Cortex of kidney (tissue), 1 donor: Measurements from ENCODE around the gene BSND.

Experiments used
- DNase-seq: peaks from one replicate; lab custom pipeline; 2025; lab: John Stamatoyannopoulos, UW

Gene BSND

DNA sequence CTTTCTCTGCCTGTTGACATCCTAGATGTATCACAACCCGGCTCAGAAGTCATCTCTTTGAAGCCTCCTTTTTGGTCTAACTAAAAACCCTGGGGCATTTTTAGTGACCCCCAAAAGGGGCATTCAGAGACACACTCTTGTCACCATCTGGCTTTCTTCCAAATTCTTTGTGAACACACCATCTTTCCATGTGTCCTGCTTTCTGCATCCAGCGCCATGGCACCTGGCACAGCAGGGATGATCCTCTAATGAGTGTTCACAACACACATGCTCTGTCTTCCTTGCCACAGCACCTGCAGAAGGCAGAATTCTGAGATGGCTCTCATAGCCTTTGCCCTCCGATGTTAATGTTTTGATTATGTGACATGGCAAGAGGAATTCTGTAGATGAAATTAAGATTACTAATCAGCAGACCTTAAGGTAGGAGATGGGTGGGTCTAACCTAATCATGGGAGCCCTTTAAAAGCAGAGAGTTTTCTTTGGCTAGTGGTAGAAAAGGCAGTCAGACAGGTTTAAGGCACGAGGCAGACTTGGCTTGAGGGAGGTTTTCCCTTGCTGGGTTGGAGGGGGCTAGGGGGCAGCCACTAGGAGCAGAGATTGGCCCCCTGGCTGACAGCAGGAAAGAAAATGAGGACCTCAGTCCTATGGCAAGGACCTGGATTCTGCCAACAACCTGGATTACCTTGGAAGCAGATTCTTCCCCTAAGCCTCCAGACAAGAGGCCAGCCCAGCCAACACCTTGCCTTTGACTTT is 23.2 kb upstream of the BSND start:
- DNase-seq: no peak

DNA sequence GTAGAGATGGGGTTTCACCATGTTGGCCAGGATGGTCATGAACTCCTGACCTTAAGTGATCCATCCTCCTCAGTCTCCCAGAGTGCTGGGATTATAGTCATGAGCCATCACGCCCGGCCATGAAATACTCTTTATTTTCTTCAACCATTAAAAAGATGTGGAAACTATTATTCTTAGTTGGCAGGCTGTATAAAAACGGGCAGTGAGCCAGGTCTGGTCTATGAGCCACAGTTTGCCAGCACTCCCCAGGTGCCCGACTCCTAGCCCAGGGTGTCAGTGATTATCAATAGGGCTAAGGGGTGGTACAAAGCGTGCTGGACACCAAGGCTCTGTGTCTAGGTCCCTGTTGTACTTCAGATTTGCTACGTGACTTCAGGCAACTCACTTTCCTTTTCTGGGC is 22.0 kb upstream of the BSND start:
- no peak for DNase-seq

DNA sequence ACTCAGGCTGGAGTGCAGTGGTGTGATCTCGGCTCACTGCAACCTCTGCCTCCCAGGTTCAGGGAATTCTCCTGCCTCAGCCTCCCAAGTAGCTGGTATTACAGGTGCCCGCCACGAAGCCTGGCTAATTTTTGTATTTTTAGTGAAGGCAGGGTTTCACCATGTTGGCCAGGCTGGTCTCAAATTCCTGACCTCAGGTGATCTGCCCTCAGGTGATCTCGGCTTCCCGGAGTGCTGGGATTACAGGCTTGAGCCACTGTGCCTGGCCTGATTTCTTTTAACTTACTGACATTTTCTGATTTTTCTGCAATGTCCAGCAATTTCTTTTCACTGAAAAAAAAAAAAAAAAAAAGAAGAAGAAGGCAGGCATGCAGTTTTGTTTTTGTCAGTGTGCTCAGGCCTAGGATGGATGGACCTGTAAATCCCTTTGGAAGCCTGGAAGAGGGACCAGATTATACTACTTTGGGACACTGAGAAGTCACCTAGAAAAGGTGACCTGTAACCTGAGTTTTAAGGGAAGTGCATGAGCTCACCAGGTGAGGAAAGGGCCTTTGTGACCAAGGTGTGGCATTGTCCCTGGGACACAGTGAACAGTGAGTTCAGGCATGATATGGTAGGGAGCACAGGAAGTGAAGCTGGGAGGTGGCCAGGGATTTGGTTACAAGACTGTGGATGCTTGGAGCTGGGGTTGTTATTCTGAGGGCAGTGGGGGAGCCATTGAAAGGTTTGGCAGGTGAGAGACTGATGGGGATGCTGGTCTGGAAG is 21.0 kb upstream of the BSND start:
- no peak for DNase-seq

DNA sequence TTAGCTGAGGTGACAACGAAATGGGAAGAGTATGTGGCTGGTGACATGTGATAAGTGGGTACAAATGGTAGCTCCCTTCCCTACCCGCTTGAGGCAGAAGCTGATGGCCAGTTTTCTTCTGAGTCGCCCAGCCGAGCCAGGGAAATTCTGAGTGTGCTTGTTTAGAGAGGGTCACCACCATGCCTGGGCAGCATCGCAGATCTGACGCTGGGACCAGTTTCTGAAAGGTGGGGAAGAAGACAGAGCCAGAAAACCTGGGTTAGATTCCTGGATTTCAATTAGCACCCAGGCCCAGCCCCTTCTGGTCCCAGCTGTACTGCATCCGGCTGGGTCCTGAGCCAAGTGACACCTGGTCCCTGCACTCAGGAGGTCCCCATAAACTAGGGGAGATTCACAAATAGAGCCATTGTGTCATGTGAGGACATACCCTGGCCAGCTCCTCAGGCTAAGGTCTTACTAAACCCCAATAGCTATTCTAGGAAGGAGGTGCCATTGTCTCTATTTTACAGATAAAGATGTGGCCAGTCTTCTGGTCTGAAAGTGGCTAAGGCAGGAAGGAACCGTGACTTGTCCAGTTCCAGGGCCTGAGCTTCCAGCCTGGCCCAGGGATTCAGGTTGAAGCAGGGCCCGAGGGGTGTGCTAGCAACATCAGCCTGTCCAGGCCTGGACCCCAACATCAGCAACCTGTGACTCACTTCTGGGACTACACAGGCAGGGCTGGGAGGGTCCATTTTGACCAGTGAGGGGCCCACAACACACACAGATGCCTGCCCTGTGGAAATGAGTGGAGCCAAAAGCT is 20.0 kb upstream of the BSND start:
- no peak for DNase-seq

DNA sequence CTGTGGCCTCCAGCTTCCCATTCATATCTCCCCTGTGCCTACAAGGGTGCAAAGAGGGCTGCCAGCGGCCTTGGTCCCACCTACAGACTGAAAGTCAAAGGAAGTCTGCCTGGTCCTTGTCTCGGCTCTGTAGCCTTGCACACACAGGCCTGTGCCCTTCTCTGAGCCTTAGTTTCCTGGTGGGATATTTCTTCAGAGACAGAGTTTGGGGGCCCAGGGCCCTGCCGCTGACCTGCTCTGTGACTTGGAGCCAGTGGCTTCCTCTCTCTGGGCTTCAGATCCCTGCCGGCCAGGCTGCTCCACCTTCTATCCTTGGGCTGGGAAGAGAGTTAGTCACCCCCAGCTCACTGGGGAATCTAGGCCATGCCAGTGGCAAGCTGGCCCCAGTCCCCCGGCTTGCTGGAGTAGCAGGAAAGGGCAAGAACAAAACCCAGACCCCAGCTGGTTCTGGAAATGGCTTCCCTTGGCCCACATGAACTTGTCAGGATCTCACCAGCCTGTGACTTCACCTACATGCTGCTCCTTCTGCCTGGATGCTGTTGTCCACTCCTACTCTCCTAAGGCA is 19.3 kb upstream of the BSND start:
- DNase-seq: no peak

- DNase-seq: no peak
These were observed 18.6 kb upstream of the BSND start for GRCh38 chr1:54980046-54980527.

DNA sequence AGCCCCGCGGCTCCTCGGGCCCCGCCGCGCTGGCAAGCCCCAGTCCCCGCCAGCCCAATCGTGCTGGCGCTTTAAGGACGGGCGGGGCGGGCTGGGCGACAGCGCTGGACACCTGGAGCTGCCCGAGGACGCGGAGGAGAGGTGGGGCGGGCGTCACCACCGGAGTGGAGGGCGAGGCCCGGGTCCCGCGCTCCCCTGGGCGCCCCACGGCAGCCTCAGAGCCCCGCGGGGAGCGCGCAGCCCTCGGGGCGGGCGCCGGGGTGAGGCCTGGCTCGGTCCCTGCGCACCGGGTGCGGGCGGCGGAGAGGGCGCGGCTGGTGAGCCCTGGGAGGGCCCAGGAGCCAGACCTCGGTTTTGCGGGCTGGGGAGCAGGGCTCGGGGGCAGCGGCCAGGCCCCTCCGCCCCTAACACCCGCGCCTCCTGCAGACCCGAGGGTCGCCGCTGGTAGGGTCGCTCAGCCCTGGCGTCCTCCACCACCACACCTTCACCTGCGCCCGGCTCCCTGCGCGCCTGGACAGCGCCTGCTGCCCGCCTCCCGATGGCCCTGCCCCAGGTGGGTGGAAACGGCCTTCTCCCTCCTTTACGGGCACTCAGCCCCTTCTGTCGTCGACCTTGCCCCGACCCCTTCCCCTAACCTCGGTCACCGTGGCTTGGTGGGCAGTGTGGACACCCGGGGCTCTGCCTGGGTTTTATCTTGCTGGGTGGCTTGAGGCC is 18.0 kb upstream of the BSND start, which contains the start of gene TMEM61:
TSS of gene TMEM61 (plus strand) at position 101 of the 714 bp plus-strand sequence. CDS start at position 539, 438 bp downstream.
- DNase-seq: no peak

DNA sequence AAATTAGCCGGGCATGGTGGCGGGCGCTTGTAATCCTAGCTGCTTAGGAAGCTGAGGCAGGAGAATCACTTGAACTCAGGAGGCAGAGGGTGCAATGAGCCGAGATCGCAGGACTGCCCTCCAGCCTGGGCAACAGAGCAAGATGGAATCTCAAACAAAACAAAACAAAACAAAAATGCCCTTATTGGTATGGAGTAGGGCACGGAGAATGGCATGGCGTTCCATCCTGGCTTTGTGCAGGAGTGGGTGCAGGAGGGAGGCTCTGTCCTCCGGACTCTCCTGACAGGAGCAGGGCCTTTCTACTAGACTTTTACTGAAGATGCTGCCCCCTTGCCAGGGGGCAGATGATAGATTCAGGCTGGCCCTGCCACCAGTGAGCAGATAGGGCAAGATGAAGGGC is 17.3 kb upstream of the BSND start:
- no peak for DNase-seq

- no peak for DNase-seq
These were observed 16.0 kb upstream of the BSND start for GRCh38 chr1:54982739-54983138.

DNA sequence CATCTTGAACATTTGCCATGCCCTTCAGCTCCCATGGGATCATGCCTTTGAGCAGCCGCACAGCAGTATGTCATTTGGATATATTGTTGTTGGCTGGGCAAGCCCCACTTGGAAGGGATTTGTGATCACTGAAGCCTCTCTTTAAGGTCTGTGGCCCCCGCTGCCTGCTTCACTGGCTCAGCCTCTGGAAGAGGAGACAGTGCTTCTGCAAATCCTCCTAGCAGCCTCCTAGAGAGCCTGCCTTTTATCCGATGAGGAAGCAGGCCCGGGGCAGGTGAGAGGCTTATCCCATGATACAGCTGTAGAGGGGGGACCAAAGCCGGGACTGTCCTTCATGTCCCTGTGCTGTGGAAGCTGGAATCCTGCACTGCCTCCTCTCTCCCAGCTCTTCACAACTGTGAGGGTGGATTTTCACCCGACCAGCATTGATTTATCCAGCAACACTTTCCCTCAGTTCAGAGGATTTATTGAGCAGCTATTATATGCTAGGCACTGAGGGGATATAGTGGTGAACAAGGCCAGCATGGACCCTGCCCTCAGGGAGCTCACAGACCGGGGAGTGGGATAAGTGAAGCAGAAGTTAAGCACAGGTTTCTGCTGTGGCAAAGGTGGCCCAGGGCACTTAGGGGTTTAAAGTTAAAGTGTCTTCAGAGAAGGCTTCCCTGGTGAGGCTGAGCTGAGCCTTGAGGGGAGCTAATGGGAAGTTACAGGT is 14.4 kb upstream of the BSND start:
- DNase-seq: no peak

DNA sequence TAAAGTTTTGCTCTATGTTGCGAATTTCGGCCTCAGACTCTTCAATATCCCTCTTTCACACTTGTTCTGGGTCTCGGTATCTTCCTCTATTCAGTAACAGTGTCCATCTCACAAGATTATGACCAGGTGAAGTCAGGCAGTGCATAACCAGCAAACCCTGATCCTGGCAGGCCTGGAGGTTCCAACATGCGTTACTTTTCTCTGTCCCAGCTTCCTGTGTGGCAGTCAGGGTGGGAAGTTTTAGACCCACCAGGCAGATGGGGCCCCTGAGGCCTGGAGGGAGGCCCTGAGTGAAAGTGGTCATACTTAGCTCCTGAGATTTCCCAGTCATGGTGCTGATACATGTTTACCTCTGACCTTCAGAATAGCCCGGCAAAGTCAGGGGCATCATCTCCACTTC is 13.2 kb upstream of the BSND start:
- DNase-seq: no peak

GRCh38 chr1:54986025-54986424 is 12.7 kb upstream of the BSND start:
- DNase-seq: no peak

DNA sequence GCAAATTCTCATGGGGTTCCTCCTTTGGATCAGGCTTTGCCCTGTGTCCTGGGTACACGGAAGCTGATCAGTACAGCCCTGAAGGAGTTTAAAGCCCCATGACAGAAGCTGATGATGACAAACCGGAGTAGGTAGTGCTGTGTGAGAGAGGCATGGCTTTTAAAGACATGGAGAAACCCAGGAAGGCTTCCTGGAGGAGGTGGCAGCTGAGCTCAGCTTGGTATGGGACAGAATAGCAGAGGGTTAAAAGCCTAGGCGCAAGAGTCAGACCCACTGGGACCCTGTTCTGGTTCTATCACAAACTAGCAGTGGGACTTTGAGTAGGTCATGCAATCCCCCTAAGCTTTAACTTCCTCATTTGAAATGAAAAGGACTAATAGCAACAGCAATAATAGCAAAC is 12.2 kb upstream of the BSND start:
- DNase-seq: no peak

DNA sequence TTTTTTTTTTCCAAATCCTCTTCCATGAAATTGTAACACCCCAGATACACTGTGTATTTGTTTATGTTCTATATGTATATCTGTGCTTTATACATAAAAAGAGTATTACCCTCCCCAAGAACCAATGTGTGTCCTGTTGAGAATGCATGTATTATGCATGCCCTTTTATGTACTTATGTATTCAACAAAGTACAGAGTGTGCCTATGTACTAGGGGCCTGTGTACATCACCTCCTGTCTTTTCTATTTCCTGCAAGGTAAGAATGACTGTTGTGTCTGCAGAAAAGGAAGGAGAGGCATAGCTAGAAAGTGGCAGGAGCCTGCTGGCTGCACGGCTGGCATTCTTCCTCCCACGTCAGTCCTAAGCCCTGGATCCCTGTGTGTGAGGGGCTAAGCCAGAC is 11.3 kb upstream of the BSND start:
- DNase-seq: no peak

DNA sequence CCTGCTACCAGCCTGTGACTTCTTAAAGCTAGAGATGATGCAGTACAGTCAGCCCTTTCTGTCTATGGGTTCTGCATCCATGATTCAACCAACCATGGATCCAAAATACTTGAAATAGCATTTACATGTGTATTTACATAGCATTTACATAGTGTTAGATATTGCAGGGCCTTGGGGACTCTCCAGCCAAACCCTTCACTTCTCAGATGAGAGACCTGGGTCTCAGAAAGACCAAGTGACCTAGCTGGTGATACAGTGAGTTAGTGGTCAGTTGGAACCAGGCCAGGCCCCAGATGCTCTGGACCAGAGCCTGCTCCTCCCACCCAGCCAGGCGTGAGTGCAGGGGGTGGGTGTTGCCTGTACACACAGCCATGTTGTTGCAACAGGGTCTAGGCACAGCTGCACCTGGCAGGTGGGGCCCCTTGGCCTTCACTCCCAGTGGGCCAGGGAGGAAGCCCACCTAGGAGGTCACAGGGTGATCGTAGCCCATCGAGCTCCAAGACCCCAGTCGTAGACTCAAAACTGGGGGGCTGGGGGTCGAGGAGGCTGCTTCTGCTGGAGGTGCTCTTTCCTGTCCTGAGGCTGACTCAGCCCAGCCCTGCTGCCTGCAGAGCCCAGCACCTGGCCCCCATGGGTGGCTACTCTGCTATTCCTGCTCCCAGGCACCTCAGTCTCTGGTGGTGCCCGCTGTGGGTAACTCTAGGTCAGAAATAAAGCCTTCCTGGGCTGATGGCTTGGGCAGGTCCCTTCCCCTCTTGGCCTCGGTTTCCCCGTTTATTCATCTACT is 10.6 kb upstream of the BSND start:
- no peak for DNase-seq

DNA sequence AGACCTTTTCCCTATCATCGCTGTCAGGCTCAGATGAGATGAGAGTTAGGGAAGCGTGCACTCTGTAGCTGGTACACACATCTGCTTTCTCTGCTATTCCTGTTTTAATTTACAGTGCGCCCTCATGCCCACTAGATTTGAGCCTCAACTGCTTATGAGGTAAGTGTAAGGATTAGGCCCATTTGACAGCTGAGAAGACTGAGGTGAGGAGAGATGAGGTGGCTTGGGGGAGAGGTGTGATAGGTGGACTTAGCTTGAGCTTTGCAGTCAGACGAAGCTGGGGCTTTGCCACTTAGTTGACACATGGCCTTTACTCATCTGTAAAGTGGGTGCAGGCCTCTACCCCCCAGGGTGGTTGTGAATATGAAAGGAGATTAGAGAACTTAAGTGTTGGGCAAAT is 9.8 kb upstream of the BSND start:
- no peak for DNase-seq

DNA sequence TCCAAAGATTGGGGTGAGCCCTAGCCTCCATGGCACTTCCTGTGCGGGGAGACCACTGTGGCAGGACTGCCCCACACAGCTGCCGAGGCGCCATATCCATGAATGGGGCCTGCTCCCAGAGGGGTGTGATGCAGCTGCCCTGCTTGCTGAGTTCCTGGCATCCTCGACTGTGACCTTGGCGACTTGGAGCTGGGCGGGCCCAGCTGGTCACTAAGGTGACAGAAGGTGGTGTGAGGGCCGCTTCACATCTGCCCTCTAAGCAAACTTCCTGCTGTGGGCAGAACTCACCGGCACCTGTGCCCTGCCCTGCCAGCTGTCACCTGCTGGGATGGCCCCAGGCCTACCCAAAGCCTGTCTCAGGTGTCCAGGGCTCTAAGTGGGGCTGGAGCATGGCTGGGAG is 9.3 kb upstream of the BSND start:
- DNase-seq: no peak

- DNase-seq: no peak
These were observed 8.5 kb upstream of the BSND start for GRCh38 chr1:54989968-54990810.

- DNase-seq: no peak
These were observed 7.8 kb upstream of the BSND start for GRCh38 chr1:54990916-54991315.
